K562 (cell line): ENCODE results near the gene ARHGAP42. TPM values are rescaled to one million over a fixed set of nuclear protein-coding genes. Genes with fewer than 3 reads are reported as not detected.
A peak's percentile ranks its signal among the peaks of the same experiment; 100 is the strongest.

Source experiments
- BCOR ChIP-seq: fragments of 450-650 bp; IDR thresholded peaks from 2 replicates; pipeline ENCODE4 v1.6.1; 2016
- CBFA2T2 ChIP-seq: fragments of 450-650 bp; conservative IDR thresholded peaks from 2 replicates; pipeline ENCODE4 v1.6.1; 2017; ENCODE audit warnings: mild to moderate bottlenecking
- CBFA2T3 ChIP-seq: fragments of 450-650 bp; IDR thresholded peaks from 2 replicates; pipeline ENCODE4 v1.6.1; 2017
- CBX1 ChIP-seq: sonication (generic); IDR thresholded peaks from 2 replicates; pipeline ENCODE4 v1.6.1; 2016; ENCODE audit warnings: antibody characterized with exemption, low read depth, mild to moderate bottlenecking
- CEBPG ChIP-seq, 3 experiments: fragments of 200-800 bp in 1 of 3; sonication (Bioruptor generic) in 1 of 3; sonication (generic) in 1 of 3; formaldehyde crosslinking in 1 of 3; IDR thresholded peaks in 2 of 3; conservative IDR thresholded peaks in 1 of 3; 2 replicates each; pipeline versions ENCODE4 v1.6.1 to v1.8.0; 2016 to 2022; ENCODE audit warnings: missing compliant biosample characterization in 2 of 3, missing genetic modification characterization in 2 of 3, mild to moderate bottlenecking in 1 of 3, missing genetic modification reagents in 1 of 3
- ELF1 ChIP-seq: fragments of 200-800 bp; sonication (Bioruptor generic); IDR thresholded peaks from 2 replicates; pipeline ENCODE4 v1.6.1; 2016; ENCODE audit warnings: missing genetic modification characterization, missing compliant biosample characterization
- EP300 ChIP-seq: IDR thresholded peaks from 2 replicates; pipeline ENCODE4 v1.6.1; 2012; ENCODE audit warnings: low read length, improper control_type of control experiment
- FIP1L1 ChIP-seq: fragments of 200-400 bp; formaldehyde crosslinking; IDR thresholded peaks from 2 replicates; pipeline ENCODE4 v1.6.1; 2018; ENCODE audit warnings: mild to moderate bottlenecking, low read depth, low read length; ENCODE audit not compliant: poor library complexity, severe bottlenecking
- HCFC1 ChIP-seq: IDR thresholded peaks from 2 replicates; pipeline ENCODE4 v1.6.1; 2012; ENCODE audit warnings: low read depth, low read length, improper control_type of control experiment
- HDAC1 ChIP-seq, 2 experiments: fragments of 450-650 bp; IDR thresholded peaks; 2 replicates each; pipeline ENCODE4 v1.6.1; 2016 to 2017; ENCODE audit warnings: inconsistent platforms in 1 of 2, mild to moderate bottlenecking in 1 of 2, moderate library complexity in 1 of 2
- HMGN3 ChIP-seq: IDR thresholded peaks from 2 replicates; pipeline ENCODE4 v1.6.1; 2011; ENCODE audit warnings: borderline replicate concordance, low read depth, mild to moderate bottlenecking, mixed read lengths, low read length; ENCODE audit not compliant: insufficient read length; ENCODE audit errors: extremely low read depth
- HNRNPL ChIP-seq: fragments of 200-400 bp; formaldehyde crosslinking; IDR thresholded peaks from 2 replicates; pipeline ENCODE4 v1.6.1; 2017; ENCODE audit warnings: low read depth, mild to moderate bottlenecking, low read length
- ILK ChIP-seq: fragments of 450-650 bp; IDR thresholded peaks from 2 replicates; pipeline ENCODE4 v1.6.1; 2016; ENCODE audit warnings: missing genetic modification characterization, low read depth, mild to moderate bottlenecking, missing compliant biosample characterization, moderate library complexity, borderline replicate concordance
- NCOR1 ChIP-seq: fragments of 450-650 bp; IDR thresholded peaks from 2 replicates; pipeline ENCODE4 v1.6.1; 2016; ENCODE audit warnings: mild to moderate bottlenecking, moderate library complexity
- OTX1 ChIP-seq: fragments of 450-650 bp; formaldehyde crosslinking; IDR thresholded peaks from 2 replicates; pipeline ENCODE4 v1.4.0; 2022; ENCODE audit warnings: mild to moderate bottlenecking
- POLR2AphosphoS5 ChIP-seq: IDR thresholded peaks from 2 replicates; pipeline ENCODE4 v1.6.1; 2011; ENCODE audit warnings: mild to moderate bottlenecking, low read depth, low read length, moderate library complexity; ENCODE audit not compliant: control insufficient read depth, insufficient read depth
- SIRT6 ChIP-seq: IDR thresholded peaks from one replicate; pipeline ENCODE4 v1.6.1; 2012; ENCODE audit warnings: low read depth, mild to moderate bottlenecking, control low read depth, inconsistent platforms, low read length, moderate library complexity
- SRF ChIP-seq, 2 experiments: fragments of 250-450, 450-650 bp in 1 of 2; sonication (Bioruptor Pico) in 1 of 2; sonication (generic) in 1 of 2; formaldehyde crosslinking; IDR thresholded peaks; 2 replicates each; pipeline versions ENCODE4 v1.5.0 to v1.5.1; 2020 to 2022; ENCODE audit warnings: mild to moderate bottlenecking in 1 of 2, missing genetic modification reagents in 1 of 2
- TAF15 ChIP-seq: fragments of 200-400 bp; formaldehyde crosslinking; IDR thresholded peaks from 2 replicates; pipeline ENCODE4 v1.6.1; 2017; ENCODE audit warnings: mild to moderate bottlenecking, low read depth, low read length, moderate library complexity
- TCF15 ChIP-seq: fragments of 250-450 bp; sonication (Bioruptor Pico); IDR thresholded peaks from 2 replicates; pipeline ENCODE4 v1.8.0; 2022; ENCODE audit warnings: moderate library complexity, mild to moderate bottlenecking, inconsistent platforms
- TFAP4 ChIP-seq: sonication (generic); formaldehyde crosslinking; IDR thresholded peaks from 2 replicates; pipeline ENCODE4 v1.8.0; 2022; ENCODE audit warnings: missing genetic modification reagents, mild to moderate bottlenecking, moderate library complexity, borderline replicate concordance
- THRB ChIP-seq: fragments of 450-650 bp; formaldehyde crosslinking; conservative IDR thresholded peaks from 2 replicates; pipeline ENCODE4 v1.4.0; 2022; ENCODE audit warnings: mild to moderate bottlenecking, missing genetic modification characterization
- USF1 ChIP-seq: sonication (generic); formaldehyde crosslinking; IDR thresholded peaks from 2 replicates; pipeline ENCODE4 v1.9.0; 2022; ENCODE audit warnings: mild to moderate bottlenecking, missing genetic modification reagents
- ZNF589 ChIP-seq: fragments of 200-800 bp; sonication (Bioruptor generic); IDR thresholded peaks from 2 replicates; pipeline ENCODE4 v1.6.1; 2016; ENCODE audit warnings: low read depth, missing genetic modification characterization, missing compliant biosample characterization
- ZNF76 ChIP-seq: fragments of 250-450 bp; sonication (Bioruptor Pico); IDR thresholded peaks from 2 replicates; pipeline ENCODE4 v1.4.0; 2020; ENCODE audit warnings: mild to moderate bottlenecking, moderate library complexity, borderline replicate concordance
- polyA plus RNA-seq, 8 experiments: library from polyadenylated mRNA; depleted of rRNA in 4 of 8; stranded (reverse) in 5 of 8; unstranded in 3 of 8; fragments of >200 nt; fragmentation: Nextera tagmentation in 2 of 8; fragmentation: Illumina TruSeq in 1 of 8; extraction: Ambion mirVana in 2 of 8; extraction: Trizol in 1 of 8; gene quantifications; 2 replicates each; pipeline versions ENCODE4 v1.2.1 to v1.2.3, GENCODE V29; 2011 to 2014; ENCODE audit warnings: inconsistent platforms in 1 of 8, missing spikeins in 1 of 8
- total RNA-seq, 7 experiments: library from RNA; depleted of rRNA in 6 of 7; stranded (reverse); fragments of >200 nt in 6 of 7; fragmentation: Illumina TruSeq in 2 of 7; extraction: Trizol in 2 of 7; gene quantifications; 2 replicates each; pipeline versions ENCODE4 v1.2.1 to v1.2.3, GENCODE V29; 2011 to 2021; ENCODE audit warnings: low replicate concordance in 1 of 7

ARHGAP42 gene
- total and polyA plus RNA-seq, 9 of the 15 experiments (the other 6 are each of a cell fraction or from before 2014, with no cell fraction given), result 0.95 to 6.1 (median 2.4) TPM

GRCh38 chr11:100863080-100863581, 176.0 kb downstream of the ARHGAP42 start (continued):
- TF ChIP-seq HCFC1, result no peak
- no peak for TF ChIP-seq ZNF76 (CRISPR knock-in tag)
- TF ChIP-seq THRB, result no peak
- no peak for TF ChIP-seq CBX1
- no peak for TF ChIP-seq ELF1 (tag)
- TF ChIP-seq POLR2AphosphoS5, result peak; percentile 83
- peak; percentile 91 for TF ChIP-seq CBFA2T2
- no peak for TF ChIP-seq USF1 (CRISPR knock-in tag)
- TF ChIP-seq FIP1L1, result no peak
- TF ChIP-seq EP300, result peak; percentile 77; the same call in 1 of the 2 replicates
- no peak for TF ChIP-seq OTX1
- peak; percentile 94 for TF ChIP-seq TFAP4
- TF ChIP-seq HDAC1 (IDR thresholded peaks at IDR 0.05), result peak in 1 of 2 experiments; percentile 50; a peak in 1 of 4 replicates
- no peak for TF ChIP-seq TCF15
- TF ChIP-seq CEBPG (CRISPR knock-in tag; IDR thresholded peaks at IDR 0.05), result peak; percentile 40
- peak in 1 of 2 experiments; percentile 65; a peak in 2 of 4 replicates for TF ChIP-seq CEBPG (tag; conservative IDR thresholded peaks at IDR 0.05 in 1 of 2, IDR thresholded peaks at IDR 0.05 in 1 of 2)
- no peak for TF ChIP-seq SRF (CRISPR knock-in tag; IDR thresholded peaks at IDR 0.05)
- no peak for TF ChIP-seq SIRT6
- TF ChIP-seq HNRNPL, result no peak
- TF ChIP-seq CBFA2T3, result peak; percentile 95
- TF ChIP-seq BCOR, result no peak
- TF ChIP-seq HMGN3, result no peak
- TF ChIP-seq NCOR1, result peak; percentile 88
- TF ChIP-seq ILK, result no peak
- TF ChIP-seq TAF15, result no peak
- TF ChIP-seq ZNF589 (CRISPR knock-in tag), result no peak
